CD4-positive, alpha-beta memory T cell (primary cell): ENCODE results near the gene NLRP5. TPM values are rescaled to one million over a fixed set of nuclear protein-coding genes. Genes with fewer than 3 reads are reported as not detected.
"Not testable (repeated sequence)": the region's sequence is repeated elsewhere in the genome, so short reads cannot be mapped to it uniquely, and the experiment has no call there.

Experiments
- CTCF ChIA-PET: fragments of 350-600 bp; sonication (Branson Sonifier 250); formaldehyde crosslinking; loops from one replicate; lab custom pipeline; 2021; ENCODE audit warnings: inconsistent platforms; ENCODE audit not compliant: partially characterized antibody; lab: Charles Lee
- POLR2A ChIA-PET: fragments of 350-600 bp; sonication (Branson Sonifier 250); formaldehyde crosslinking; loops from one replicate; lab custom pipeline; 2021; ENCODE audit not compliant: partially characterized antibody; lab: Charles Lee
- DNase-seq, 5 donors: peaks; one replicate each; pipeline versions ENCODE4 v3.0.0 to v3.0.0-alpha.2; 2020 to 2022; ENCODE audit warnings: mixed read lengths in 1 of 5
- H3K27ac ChIP-seq: one replicate; pipeline ENCODE4 v1.7.0; 2013; ENCODE audit warnings: low read depth, low read length
- H3K27me3 ChIP-seq: 2 replicates; pipeline ENCODE4 v1.7.0; 2013; ENCODE audit warnings: mild to moderate bottlenecking, low read length, moderate library complexity; ENCODE audit not compliant: insufficient read depth
- H3K36me3 ChIP-seq: 2 replicates; pipeline ENCODE4 v1.7.0; 2013; ENCODE audit warnings: mild to moderate bottlenecking, low read length, moderate library complexity; ENCODE audit not compliant: insufficient read depth
- H3K4me1 ChIP-seq: 2 replicates; pipeline ENCODE4 v1.7.0; 2013; ENCODE audit warnings: mild to moderate bottlenecking, low read length, moderate library complexity; ENCODE audit not compliant: insufficient read depth
- H3K4me3 ChIP-seq, 2 donors: one replicate each; pipeline ENCODE4 v1.7.0; 2013; ENCODE audit warnings: low read length in 2 of 2, mild to moderate bottlenecking in 1 of 2
- H3K9me3 ChIP-seq, 2 donors: one replicate each; pipeline ENCODE4 v1.7.0; 2013; ENCODE audit warnings: low read length in 2 of 2, control low read depth in 1 of 2; ENCODE audit not compliant: control insufficient read depth in 1 of 2
- H3K27ac Mint-ChIP-seq, 7 donors: one replicate each; pipeline ENCODE4 v1.8.0; 2020 to 2021; ENCODE audit warnings: mixed read lengths in 7 of 7, mild to moderate bottlenecking in 6 of 7, inconsistent platforms in 3 of 7, moderate library complexity in 3 of 7
- H3K27me3 Mint-ChIP-seq, 2 donors: one replicate each; pipeline ENCODE4 v1.8.0; 2020 to 2021; ENCODE audit warnings: mixed read lengths in 2 of 2
- H3K36me3 Mint-ChIP-seq, 2 donors: one replicate each; pipeline ENCODE4 v1.8.0; 2020 to 2021; ENCODE audit warnings: mixed read lengths in 2 of 2, inconsistent platforms in 1 of 2, mild to moderate bottlenecking in 1 of 2
- H3K4me1 Mint-ChIP-seq, 4 donors: one replicate each; pipeline ENCODE4 v1.8.0; 2020 to 2021; ENCODE audit warnings: mixed read lengths in 4 of 4, mild to moderate bottlenecking in 1 of 4
- H3K4me3 Mint-ChIP-seq, 8 donors: one replicate each; pipeline ENCODE4 v1.8.0; 2020 to 2021; ENCODE audit warnings: mixed read lengths in 8 of 8, mild to moderate bottlenecking in 7 of 8, moderate library complexity in 6 of 8, inconsistent platforms in 3 of 8
- H3K9me3 Mint-ChIP-seq, 8 donors: one replicate each; pipeline ENCODE4 v1.8.0; 2020 to 2021; ENCODE audit warnings: mixed read lengths in 8 of 8, mild to moderate bottlenecking in 5 of 8, inconsistent platforms in 3 of 8, moderate library complexity in 1 of 8
- intact Hi-C: fragments of 100-400 bp; cut with micrococcal nuclease; formaldehyde crosslinking; loops from one replicate; pipeline ENCODE4 v1.15.1; 2023
- polyA plus RNA-seq, 2 donors: library from polyadenylated mRNA; unstranded; fragments of 300-500 nt; fragmentation: Illumina TruSeq; gene quantifications; one replicate each; pipeline ENCODE4 v1.2.3, GENCODE V29; 2021
- total RNA-seq, 2 experiments: library from RNA; stranded (reverse); gene quantifications; one replicate each; pipeline ENCODE4 v1.2.3, GENCODE V29; 2021

Gene NLRP5
- total and polyA plus RNA-seq, 4 experiments from 2014 or later = not detected

DNA sequence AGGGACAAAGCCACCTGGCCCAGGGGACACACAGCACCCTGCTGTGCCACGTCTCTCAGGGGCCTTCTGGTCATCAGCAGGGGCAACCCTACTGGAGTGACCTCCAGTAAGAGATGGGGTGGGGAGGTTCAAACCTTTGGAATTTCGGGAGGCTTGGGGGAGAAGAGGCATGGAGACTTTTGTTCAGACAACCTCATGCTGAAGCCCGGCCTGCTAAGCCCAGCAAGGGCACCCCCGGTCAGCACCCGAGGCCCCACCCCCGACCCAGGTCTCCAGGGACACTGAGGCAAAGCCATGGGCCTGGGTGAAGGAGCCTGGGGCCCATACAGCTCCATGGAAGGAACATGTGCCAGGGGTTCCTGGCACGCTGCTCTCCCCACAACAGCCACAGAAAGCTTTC, 111.2 kb downstream of the NLRP5 start:
- intact Hi-C loops = no loop called here
- no peaks in the 10 kb centered on the region for H3K27me3 Mint-ChIP-seq
- no peak overlapping the region for H3K27ac Mint-ChIP-seq
- H3K4me1 Mint-ChIP-seq = peaks cover 2 to 7% (median 5%) of the 10 kb centered on the region in 4 donors
- Histone ChIP-seq H3K27me3 (no peaks in the 10 kb centered on the region), H3K9me3 (no peaks in the 10 kb centered on the region), H3K36me3 (peaks cover 16% of the 10 kb centered on the region), H3K4me3 (no peak overlapping the region), H3K27ac (no peak overlapping the region), H3K4me1 (no peaks in the 10 kb centered on the region)
- ChIA-PET CTCF (no interaction called here), POLR2A (no interaction called here)
- peaks cover 14 to 35% of the 10 kb centered on the region in 2 donors for H3K36me3 Mint-ChIP-seq
- no peak overlapping the region for H3K4me3 Mint-ChIP-seq
- DNase-seq = no peak
- no peaks in the 10 kb centered on the region for H3K9me3 Mint-ChIP-seq

DNA sequence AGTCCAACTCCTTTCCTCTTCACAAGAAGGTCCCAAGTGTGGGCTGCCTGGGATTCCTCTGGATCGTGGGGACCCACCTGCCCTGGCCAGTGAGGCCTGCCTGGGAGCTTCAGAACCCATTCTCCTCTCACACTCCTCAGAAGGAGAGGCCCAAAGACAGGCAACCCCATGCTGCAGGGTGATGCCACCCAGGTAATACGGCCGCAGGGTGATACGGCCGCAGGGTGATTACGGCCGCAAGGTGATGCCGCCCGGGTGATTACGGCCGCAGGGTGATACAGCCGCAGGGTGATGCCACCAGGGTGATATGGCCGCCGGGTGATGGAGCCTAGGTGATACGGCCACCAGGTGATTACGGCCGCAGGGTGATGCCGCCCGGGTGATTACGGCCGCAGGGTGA, 111.7 kb downstream of the NLRP5 start:
- peaks cover 12 to 32% of the 10 kb centered on the region in 2 donors for H3K36me3 Mint-ChIP-seq
- CTCF ChIA-PET, DNase-seq, H3K4me3 ChIP-seq, H3K27ac ChIP-seq, intact Hi-C loops, H3K4me1 Mint-ChIP-seq, H3K27me3 ChIP-seq, H3K4me1 ChIP-seq, H3K9me3 Mint-ChIP-seq, H3K4me3 Mint-ChIP-seq, POLR2A ChIA-PET, H3K27me3 Mint-ChIP-seq, H3K9me3 ChIP-seq, H3K27ac Mint-ChIP-seq: not testable (repeated sequence)
- peaks cover 17% of the 10 kb centered on the region for H3K36me3 ChIP-seq

DNA sequence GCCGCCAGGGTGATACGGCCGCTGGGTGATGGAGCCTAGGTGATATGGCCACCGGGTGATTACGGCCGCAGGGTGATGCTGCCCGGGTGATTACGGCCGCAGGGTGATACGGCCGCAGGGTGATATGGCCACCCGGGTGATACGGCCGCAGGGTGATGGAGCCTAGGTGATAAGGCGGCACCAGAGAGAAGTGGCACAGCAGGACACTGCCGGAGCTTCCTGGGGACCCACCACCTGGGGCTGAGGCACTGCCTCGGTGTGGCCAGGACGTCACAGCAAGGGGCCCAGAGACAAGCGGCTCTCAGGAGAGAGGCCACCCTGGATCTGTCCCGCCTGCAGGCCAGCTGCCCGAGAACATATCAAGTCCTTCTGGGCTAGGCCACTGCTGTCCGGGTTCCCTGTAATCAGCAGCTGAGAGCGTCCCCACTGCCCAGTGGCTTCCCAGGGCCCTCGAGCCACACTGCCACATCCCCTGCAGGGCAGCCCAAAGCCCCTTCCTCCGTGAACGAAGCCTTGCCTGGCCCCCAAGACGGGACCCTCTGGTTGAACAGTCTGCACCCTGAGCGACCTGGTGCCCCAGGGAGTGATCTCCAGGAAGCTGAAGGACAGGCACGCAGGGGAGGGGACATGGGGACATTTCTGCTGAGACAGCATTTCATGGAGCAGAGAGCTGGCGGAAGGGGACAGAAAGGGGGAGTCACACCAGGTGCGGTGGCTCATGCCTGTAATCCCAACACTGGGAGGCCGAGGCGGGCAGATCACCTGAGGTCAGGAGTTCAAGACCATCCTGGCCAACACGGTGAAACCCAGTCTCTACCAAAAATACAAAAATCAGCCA, 112.4 kb downstream of the NLRP5 start:
- H3K27ac Mint-ChIP-seq = no peak overlapping the region
- Histone ChIP-seq H3K27ac (no peak overlapping the region), H3K4me1 (no peaks in the 10 kb centered on the region), H3K9me3 (no peaks in the 10 kb centered on the region), H3K36me3 (peaks cover 17% of the 10 kb centered on the region), H3K4me3 (no peak overlapping the region), H3K27me3 (no peaks in the 10 kb centered on the region)
- no peak for DNase-seq
- ChIA-PET CTCF (no interaction called here), POLR2A (no interaction called here)
- peaks cover 12 to 31% of the 10 kb centered on the region in 2 donors for H3K36me3 Mint-ChIP-seq
- no peaks in the 10 kb centered on the region for H3K9me3 Mint-ChIP-seq
- intact Hi-C loops = no loop called here
- peaks cover 0 to 3% (median 1%) of the 10 kb centered on the region in 4 donors for H3K4me1 Mint-ChIP-seq
- H3K4me3 Mint-ChIP-seq = no peak overlapping the region
- H3K27me3 Mint-ChIP-seq = no peaks in the 10 kb centered on the region

DNA sequence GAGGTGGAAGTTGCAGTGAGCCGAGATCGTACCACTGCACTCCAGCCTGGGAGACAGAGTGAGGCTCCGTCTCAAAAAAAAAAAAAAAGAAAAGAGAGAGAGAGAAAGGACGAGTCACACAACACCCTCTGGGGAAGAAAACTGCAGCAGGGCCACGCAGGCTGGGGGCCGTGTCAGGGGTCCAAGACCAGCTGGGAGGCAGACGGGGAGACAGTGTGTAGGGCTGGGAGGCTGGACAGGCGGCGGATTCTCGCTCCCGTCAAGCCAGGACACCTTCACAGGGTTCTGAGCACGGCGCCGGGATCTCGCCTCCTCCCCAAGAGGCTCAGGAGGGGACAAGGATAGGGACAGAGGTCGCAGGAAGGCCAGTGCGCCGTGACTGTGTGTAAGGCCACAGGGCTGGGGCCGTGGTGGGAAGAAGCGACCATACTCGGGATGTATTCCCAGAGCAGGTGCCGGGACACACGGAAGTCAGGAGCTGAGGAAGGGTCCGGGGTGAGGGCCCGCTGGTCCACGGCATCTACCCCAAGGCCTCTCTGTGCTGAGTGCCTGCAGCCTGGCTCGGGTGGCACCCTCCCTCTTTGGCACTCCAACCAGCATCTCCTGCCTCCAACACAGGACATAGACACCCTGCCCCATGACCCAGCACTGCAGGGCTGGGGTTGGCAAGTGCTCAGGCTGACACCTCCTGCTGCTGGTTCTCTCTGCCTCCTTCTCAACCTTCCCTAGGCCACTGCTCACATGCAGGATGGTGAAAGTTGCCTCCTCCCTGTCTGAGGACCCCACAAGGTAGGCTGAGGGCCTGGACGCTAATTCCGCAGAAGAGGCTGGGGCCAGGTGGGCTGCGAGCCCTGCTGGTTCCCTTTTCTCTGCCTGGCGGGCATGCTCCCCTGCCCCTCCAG, 113.3 kb downstream of the NLRP5 start:
- ChIA-PET POLR2A (no interaction called here), CTCF (no interaction called here)
- H3K4me3 ChIP-seq = no peak overlapping the region
- Mint-ChIP-seq H3K27me3 (no peaks in the 10 kb centered on the region), H3K36me3 (peaks cover 9 to 28% of the 10 kb centered on the region in 2 donors), H3K9me3 (no peaks in the 10 kb centered on the region), H3K4me3 (no peak overlapping the region), H3K4me1 (peaks cover 0 to 6% (median 1%) of the 10 kb centered on the region in 4 donors), H3K27ac (no peak overlapping the region)
- no peak for DNase-seq
- H3K9me3 ChIP-seq = no peaks in the 10 kb centered on the region
- H3K27me3 ChIP-seq = no peaks in the 10 kb centered on the region
- H3K27ac ChIP-seq = no peak overlapping the region
- no peaks in the 10 kb centered on the region for H3K4me1 ChIP-seq
- H3K36me3 ChIP-seq = peaks cover 17% of the 10 kb centered on the region
- intact Hi-C loops = no loop called here

DNA sequence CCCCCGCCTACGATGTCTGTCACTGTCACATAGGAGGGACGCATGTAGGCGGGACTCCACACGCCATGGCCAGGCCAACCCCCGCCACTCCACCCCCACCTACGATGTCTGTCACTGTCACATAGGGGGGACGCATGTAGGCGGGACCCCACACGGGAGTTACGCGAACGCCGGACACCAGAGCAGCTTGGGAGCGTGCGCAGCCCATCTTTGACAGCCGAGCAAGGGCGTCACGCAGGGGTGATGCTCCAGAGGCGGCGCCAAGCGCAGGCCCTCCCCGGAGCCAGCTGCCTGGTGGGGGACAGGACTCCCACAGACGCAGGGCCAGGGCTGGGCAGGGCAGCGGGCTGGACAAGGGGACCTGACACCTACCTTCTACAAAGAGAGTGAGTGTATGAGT, 114.5 kb downstream of the NLRP5 start:
- H3K9me3 ChIP-seq = no peaks in the 10 kb centered on the region
- CTCF ChIA-PET = no interaction called here
- Mint-ChIP-seq H3K4me3 (no peak overlapping the region), H3K27ac (no peak overlapping the region), H3K9me3 (no peaks in the 10 kb centered on the region), H3K36me3 (peaks cover 0 to 26% of the 10 kb centered on the region in 2 donors), H3K4me1 (peaks cover 5 to 17% (median 8%) of the 10 kb centered on the region in 4 donors), H3K27me3 (no peaks in the 10 kb centered on the region)
- no peak overlapping the region for H3K27ac ChIP-seq
- H3K27me3 ChIP-seq = no peaks in the 10 kb centered on the region
- peaks cover 17% of the 10 kb centered on the region for H3K36me3 ChIP-seq
- H3K4me1 ChIP-seq = peaks cover 5% of the 10 kb centered on the region
- intact Hi-C loops = no loop called here
- POLR2A ChIA-PET = no interaction called here
- no peak for DNase-seq
- H3K4me3 ChIP-seq = no peak overlapping the region

DNA sequence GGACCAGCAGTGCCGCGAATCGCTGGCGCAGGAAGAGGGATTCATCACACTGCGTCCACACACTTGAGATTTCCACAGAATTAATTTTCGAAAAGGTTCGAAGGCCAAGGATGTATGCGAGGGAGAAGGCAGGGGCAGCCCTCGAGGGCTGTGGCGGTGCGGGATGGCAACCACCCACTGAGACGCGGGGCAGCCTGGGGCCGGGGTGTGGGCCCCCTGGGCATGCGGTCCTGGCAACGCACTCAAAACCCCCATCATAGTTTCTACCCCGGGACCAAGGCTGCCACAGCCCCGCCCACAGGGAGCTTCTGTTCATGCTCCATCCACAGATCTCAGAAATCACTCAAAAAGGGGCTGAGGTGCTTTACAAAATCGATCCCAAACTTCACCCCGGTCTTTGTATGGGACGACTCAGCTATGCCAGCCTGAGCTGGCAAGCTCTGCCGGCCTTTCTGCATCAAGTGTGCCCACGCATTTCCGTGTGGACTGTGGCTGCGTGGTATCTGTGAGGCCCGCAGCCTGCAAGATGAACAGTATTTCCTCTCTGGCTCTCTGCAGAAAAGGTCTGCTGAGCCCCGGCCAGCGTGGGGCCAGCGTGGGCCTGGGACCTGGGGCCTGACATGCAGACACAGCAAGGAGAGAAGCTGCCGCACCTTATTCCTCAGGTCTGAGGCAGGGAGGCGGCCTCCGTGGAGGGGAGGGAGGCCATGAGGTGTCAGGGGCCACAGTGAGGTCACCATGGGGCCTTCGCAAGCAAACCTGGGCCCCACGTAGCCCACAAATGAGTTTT, 115.4 kb downstream of the NLRP5 start:
- peaks cover 8 to 25% (median 14%) of the 10 kb centered on the region in 4 donors for H3K4me1 Mint-ChIP-seq
- CTCF ChIA-PET = no interaction called here

More for the DNA sequence above, 115.4 kb downstream of the NLRP5 start:
- Mint-ChIP-seq H3K27ac (peak overlapping the region in 1 of 7 donors; percentile 17), H3K27me3 (no peaks in the 10 kb centered on the region), H3K9me3 (no peaks in the 10 kb centered on the region), H3K4me3 (no peak overlapping the region), H3K36me3 (peaks cover 0 to 27% of the 10 kb centered on the region in 2 donors)
- H3K27ac ChIP-seq = no peak overlapping the region
- intact Hi-C loops = no loop called here
- H3K27me3 ChIP-seq = no peaks in the 10 kb centered on the region
- no peaks in the 10 kb centered on the region for H3K9me3 ChIP-seq
- no peak for DNase-seq
- POLR2A ChIA-PET = no interaction called here
- peaks cover 17% of the 10 kb centered on the region for H3K36me3 ChIP-seq
- H3K4me3 ChIP-seq = no peak overlapping the region
- peaks cover 9% of the 10 kb centered on the region for H3K4me1 ChIP-seq
